Fibroblast of skin of abdomen (primary cell): ENCODE results near the gene CRISPLD2.
"Not testable (repeated sequence)": the region's sequence is repeated elsewhere in the genome, so short reads cannot be mapped to it uniquely, and the experiment has no call there.

Experiments
- DNase-seq: peaks from one replicate; pipeline ENCODE4 v3.0.0-alpha.2; 2013

The CRISPLD2 gene

DNA sequence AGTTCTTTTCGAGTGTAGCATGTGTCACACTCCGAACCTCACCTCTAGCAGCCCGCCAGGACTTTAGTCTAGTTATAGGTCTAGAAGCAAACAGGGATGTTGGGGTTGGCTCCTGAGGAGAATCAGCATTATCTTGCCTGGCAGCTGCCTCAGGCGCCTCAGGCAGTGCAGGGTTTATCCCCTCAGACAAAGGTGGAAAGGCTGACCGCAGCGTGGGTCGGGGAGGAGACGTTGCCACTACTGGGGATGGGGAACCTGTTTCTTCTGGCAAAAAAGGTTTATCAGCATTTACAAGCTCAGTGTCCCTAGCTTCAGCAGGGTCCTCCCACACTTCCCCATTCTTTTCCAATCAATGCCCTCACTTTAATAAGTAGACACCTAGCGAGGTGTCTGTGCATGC, 40.6 kb downstream of the CRISPLD2 start:
- DNase-seq, result no peak

DNA sequence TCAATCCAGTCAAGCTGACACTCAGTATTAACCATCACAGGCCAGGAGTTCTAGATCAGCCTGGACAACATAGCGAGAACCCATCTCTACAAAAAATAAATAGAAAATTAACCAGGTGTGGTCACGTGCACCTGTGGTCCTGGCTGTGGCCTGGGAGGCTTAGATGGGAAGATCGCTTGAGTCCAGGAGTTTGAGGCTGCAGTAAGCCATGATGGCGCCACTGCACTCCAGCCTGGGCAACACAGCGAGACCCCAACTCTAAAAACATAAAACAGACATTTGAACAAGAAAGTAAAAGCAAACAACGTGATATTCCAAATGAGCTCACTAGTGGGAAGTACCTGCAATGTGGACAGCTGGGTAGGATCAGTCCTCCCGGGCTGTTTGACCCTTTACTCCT, 41.9 kb downstream of the CRISPLD2 start:
- no peak for DNase-seq

DNA sequence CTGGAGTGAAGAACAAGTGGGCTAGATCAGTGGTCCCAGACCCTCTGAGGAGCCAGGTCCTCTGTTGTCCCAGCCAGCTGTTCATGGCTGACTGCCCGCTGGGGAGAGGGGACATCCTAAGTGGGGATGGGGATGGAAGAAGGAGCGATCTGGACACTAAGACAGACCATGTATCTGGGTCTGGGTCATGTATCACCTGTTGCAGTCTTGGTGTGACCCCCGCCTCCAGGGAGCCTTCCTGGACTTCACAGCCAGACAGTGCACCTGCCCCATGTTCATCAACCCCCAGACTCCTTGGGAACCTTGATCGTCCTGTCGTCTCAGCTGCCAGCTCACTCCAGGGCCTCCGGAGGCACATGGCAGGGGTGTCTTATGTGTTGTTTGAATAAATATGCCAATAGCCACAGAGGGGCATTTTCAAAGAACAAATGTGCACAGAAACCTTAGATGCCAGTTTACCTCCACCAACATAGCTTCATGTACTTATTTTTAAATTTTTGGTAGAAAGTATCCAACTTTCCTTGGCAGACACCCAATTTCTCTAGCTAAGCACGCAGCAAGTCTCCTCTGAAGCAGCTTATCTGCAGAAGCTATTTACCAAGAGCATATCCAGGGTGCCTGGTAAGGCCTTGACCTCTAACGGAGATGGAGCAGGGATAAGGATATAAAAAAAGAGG, 43.2 kb downstream of the CRISPLD2 start:
- DNase-seq, result no peak

DNA sequence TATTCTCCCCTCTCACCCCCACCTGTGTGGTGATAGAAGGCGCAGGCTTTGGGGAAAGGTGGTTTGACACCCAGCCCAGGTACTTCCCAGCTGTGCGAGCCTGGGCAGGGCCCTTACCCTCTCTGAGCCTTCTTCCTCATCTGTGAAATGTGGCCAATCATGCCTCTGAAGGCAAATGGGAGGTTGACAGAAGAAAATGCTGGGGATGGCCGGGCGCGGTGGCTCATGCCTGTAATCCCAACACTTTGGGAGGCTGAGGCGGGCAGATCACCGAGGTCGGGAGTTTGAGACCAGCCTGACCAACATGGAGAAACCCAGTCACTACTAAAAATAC, 43.7 kb downstream of the CRISPLD2 start:
- no peak for DNase-seq

DNA sequence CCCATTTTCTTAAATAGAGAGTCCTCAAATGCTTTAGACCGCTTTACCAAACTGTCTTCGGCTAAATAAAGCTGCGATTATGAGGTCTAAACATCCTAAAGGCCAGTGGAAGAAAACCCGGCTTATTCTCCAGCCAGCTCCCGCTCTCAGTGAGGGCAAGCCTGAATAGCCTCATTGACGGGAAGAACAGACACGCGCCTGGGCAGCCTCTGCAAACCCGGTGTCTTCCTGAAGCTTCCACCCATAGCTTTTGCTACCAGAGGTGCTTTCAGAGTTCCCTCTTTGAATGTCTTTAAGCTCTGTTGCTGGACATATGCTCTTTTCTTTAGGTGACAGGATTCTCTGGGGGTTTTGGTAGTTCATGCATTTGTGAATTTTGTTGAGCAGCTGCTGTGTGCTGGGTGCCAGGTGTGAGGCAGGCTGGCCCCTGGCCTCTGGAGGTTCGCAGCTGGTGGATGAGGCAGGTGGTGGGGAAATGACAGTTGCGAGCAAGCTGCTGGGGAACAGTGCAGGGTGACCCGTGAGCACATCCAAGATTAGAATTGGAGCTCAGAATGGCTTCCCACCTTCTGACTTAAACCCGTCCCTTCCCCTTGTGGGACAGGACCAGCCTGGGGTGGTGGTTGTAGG, 44.7 kb downstream of the CRISPLD2 start:
- no peak for DNase-seq

DNA sequence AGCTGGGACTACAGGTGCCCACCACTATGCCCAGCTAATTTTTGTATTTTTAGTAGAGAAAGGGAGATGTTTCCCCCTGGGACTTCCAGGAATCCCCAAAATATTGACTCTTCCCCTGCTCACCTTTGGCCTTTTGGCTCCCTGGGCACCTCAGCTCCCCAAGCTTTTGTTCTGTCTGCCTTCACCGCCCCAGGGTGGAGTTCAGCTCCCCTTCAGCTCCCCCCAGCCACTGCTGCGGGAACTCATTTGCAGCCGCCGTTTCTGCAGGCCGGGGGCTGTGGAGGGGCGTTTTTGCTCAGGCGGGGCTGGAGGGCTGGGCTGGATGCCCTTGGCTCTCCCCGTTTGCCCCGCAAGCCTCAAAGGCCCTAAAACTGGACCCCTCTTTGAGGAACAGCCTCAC, 47.9 kb downstream of the CRISPLD2 start:
- no peak for DNase-seq

DNA sequence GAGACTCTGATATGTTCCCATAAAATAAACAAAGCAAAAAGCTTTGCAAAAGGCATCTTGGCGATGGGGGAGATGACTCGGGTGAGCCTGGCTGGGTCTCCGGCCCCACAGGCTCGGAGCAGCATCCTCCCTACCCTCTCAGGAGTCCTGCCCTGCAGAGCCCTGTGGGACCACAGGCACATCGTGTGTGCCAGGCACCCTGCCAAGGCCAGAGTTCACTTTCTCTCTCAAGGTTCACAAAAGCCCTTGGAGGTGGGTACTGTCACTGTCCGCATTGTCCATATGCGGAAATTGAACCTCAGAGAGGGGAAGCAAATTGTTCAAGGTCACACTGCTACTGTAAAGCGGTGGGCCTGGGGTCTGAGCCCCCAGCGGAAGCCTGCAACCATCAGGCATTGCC, 48.5 kb downstream of the CRISPLD2 start:
- DNase-seq, result no peak

DNA sequence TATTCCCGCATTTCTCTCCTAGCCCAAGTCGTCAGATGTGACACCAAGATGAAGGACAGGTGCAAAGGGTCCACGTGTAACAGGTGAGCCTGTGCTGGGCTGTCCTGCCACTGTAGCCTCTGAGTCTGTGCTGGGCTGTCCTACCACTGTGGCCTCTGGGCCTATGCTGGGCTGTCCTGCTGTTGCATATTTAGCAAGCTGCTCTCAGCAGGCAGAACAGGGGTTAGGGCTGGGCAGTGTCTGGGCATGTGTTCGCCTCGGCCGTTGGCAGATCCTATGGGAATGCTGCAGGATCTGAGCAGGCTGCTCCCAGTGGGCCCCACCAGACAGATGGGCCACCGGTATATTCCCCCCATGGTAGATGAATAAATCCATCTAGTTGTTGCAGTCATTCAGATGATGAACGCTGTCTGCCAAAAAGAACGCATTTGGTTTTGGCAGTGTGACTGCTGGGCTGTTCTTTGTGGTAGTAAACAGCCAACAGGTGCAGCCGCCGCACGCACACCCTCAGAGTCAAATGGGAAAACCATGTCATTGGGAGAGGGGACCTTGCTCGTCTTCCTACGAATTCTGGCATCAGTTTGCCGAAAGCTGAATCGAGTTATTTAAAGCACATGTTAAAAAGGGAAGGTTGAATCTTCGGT, 49.2 kb downstream of the CRISPLD2 start:
- no peak for DNase-seq

DNA sequence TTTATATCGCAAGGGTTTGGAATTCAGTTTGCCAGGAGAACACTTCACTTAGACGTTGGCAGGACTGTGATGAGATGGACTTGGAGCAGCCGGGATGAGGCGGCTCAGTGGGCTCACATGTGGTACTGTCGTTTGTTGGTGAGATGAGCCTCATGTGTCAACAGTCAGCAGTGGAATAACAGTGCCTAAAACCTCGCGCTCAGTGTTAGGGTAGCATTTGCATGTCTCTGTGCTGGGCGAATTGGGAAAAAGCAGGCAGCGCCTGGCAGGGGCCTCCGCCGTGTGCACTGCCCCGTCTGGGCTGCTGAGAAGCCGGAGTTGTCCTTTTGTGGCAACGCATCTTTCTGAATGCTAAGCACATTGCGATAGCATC, 49.7 kb downstream of the CRISPLD2 start:
- DNase-seq, result no peak

DNA sequence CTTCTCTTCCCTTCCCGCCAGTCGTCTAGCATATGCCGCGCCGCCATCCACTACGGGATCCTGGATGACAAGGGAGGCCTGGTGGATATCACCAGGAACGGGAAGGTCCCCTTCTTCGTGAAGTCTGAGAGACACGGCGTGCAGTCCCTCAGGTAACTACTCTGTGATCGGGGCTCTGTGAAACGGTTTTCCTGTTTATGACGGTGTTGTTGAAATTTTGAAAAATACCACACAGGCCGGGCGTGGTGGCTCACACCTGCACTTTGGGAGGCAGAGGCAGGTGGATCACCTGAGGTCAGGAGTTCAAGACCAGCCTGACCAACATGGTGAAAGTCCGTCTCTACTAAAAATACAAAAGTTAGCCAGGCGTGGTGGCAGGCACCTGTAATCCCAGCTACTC, 53.2 kb downstream of the CRISPLD2 start:
- DNase-seq, result not testable (repeated sequence)

DNA sequence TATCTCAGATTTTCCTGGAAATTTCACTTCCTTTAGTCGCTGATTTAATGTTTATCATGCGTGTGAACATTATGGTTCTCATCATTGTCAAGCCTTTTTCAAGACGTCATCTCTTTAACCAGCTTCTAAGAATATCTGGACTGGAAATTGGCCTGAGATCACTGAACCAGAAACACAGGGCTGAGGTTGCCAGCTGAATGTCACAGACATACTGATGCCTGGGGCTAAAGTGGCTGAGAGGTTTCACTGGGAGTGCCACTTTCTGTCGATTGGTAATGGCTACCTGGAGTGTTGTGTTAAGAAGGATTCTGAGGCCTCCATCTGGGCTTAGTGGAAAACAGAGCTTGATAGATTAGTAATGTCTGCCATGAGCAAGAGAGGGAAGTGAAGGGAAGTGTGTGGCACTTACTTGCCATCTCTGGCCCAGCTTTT, 54.2 kb downstream of the CRISPLD2 start:
- no peak for DNase-seq

DNA sequence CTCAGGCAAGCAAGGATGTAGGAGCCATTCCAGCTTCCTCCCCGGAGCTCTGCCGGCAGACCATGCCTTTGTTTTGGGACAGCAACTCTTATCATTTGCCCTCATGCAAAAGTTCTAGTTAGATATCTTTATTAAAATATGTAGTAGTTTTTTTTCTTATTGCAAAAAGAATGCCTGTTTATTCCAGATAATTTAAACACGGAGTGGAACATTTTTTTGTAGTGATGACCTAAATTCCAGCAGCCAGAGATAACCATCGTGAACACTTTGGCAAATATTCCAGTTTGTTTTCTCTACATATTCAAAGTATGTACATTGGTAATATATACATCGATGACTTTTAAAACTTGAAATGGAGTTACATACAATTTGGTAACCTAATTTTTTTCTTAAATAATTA, 54.8 kb downstream of the CRISPLD2 start:
- no peak for DNase-seq

DNA sequence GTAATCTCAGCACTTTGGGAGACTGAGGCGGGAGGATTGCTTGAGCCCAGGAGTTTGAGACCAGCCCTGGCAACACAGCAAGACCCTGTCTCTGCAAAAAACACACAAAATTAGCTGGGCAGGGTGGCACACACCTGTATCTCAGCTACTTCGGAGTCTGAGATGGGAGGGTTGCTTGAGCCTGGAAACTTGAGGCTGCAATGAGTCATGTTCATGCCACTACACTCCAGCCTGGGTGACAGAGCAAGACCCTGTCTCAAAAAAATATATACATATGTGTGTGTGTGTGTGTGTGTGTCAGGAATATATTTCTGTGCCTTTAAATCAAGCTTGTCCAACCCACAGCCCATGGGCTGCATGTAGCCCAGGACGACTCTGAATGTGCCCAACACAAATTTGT, 55.2 kb downstream of the CRISPLD2 start:
- no peak for DNase-seq

DNA sequence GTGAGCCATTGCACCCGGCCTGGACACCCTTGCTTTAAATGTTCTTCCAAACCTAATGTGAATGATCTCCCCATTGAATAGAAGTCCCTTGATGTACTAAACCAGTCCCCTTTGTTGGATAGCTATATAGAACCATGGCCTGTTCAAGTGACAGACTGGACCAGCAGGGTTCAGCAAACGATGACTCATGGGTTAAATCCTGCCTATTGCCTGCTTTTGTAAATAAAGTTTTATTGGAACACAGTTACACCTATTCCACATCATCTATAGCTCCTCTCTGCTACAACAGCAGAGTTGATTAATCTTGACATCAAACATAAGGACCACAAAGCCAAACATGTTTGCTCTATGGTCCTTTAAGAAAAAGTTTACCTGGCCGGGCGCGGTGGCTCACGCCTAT, 56.1 kb downstream of the CRISPLD2 start:
- no peak for DNase-seq

DNA sequence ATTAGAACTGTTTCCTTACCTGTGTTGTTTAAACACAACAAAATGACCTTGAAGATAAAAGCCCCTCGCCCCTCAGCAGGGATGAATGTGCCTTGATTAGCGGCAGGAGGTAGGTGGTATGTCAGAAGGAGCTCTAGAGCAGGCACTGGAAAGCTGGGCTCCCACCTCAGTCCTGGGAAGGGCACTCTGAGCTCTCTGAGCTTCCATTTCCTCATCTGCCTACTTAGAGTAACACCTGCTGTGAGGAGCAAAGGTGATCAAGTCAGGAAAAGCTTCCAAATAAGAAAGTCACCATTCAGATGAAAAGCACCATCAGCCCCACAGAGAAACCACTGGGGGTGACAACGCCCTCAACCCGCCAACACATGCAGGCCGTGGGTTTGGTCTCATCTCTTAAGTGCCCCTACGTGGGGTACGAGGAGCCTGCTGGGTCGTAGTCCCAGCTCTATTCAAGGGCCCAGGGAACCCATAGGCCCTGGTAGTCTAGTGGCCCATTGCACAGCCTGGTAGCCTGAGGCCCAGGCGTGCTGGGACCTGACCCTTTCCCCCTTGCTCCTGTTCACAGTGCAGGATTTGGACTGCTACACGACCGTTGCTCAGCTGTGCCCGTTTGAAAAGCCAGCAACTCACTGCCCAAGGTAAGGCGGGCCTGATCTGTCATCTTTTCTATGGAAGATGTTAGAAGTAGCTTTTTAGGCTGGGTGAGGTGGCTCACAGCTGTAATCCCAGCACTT, 57.3 kb downstream of the CRISPLD2 start:
- DNase-seq, result no peak

DNA sequence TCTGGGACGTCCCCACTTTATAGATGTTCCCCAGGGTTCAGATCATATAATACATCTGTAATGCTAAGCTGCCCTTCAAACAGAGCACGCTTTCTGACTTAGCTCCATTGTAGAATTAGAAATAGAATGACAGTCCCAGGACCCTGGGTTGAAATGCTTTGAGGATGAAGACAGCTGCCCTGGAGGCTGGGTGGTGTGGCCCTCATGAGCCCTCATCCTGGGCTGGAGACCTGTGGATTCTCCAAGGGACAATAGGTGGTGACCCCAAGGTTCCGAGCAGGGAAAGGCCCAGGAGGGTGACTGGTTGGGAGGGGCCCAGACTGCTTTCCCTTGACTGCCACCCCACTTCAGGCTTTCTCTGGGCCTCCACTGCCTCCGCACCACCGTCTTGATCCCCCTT, 59.0 kb downstream of the CRISPLD2 start:
- no peak for DNase-seq

DNA sequence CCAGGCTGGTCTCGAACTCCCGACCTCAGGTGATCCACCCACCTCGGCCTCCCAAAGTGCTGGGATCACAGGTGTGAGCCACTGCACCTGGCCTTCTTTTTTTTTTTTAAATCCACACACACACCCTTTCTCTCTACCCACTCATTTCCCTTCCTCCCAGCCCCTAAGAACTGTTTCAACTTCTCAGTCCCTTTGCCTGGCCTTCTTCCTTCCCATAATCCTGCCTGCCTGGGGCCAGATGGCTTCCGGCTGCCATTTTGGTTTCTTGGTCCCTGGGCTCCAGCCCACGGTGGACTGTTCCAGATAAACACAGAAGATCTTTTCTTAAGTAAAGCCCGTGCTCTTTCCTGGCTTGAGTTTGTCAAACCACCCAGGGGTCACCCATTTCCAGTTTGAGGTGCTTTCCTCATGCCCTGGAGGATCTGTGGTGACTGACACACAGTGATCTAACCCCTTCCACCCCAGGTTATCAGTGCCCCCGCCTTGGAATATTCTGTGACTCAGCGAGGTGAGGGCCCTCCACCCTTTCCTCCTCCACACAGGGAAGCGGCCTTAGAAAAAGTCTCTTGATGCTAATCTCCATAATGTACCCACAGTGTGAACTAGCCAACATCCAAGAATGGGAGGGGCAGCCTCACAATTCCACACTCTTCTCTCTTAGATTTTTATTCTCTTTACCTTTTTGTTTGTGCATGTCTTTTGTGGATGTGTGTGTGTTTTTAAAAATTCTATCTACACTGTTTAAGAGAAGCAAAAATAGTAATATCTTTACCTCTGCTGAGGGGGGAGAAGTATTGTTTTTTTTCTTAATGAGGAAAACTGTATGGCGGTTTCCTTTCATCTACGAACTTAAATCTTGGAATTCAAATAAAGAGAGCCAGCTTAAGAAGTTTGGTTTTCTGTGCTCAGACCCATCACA, 60.0 kb downstream of the CRISPLD2 start:
- DNase-seq, result no peak

DNA sequence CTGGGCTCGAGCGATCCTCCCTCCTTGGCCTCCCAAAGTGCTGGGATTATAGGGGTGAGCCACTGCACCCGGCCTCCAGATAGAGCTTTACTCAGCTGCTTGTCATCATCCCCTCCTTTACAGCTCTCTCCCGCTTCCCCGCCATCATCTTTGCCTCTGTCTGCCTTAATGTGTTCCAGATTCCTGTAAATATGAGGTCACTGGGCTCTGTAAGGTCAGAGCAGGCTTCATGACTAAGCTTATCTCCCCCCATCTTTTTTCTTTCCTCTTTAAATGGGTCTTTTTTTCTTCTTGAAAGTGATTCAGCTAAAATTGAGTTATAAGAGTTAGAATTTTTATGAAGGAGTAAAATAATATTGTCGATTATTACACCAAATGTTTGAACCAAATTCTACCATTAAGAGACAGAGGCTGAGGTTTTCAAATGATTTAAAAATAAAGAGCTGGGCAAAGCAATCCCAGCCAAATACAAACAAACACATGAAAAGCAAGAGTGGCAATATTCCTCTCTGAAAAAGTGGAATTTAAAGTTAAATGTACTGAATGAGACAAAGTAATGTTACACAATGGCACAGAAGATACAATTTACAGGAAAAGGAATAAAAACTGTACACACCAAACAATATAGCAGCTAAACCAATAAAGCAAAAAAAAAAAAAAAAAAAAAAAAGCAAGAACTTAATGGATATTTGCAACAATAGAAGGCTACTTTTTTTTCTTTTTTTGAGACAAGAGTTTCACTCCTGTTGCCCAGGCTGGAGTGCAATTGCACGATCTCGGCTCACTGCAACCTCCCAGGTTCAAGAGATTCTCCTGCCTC, 62.1 kb downstream of the CRISPLD2 start:
- DNase-seq, result peak; percentile 95

DNA sequence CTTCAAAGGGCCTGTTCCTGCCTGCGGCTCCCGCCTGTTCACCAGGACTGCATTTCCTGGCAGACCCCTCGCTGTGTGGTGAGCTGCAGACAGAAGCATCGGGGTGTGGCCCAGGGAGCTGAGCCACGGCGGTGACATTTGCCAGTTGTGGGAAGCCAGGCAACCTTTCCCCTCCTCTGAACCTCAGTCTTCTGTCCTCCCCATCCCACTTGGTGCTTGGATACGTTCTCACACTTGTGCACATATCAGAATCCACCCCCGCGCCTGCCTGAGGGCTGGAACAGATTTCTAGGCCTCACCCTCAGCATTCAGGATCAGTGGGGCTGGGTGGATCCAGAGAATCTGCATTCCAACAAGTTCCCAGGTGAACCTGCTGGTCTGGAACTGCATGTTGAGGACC, 63.5 kb downstream of the CRISPLD2 start:
- DNase-seq, result no peak

DNA sequence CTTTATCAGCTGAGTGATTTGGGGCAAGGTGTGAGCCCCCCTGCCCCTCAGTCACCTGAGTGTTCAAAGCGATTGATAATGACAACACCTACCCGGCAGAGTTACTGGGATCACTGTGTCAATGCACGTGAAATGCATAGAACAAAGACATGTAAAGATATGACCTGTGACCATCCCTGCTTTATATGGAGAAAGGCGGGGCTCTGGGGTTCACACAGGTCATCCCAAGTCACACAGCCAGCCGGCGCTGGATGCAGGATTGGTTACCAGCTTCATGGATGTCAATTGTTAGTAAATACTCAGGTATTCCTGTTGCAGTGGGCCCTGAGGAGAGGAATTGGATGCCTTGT, 64.4 kb downstream of the CRISPLD2 start:
- DNase-seq, result no peak

DNA sequence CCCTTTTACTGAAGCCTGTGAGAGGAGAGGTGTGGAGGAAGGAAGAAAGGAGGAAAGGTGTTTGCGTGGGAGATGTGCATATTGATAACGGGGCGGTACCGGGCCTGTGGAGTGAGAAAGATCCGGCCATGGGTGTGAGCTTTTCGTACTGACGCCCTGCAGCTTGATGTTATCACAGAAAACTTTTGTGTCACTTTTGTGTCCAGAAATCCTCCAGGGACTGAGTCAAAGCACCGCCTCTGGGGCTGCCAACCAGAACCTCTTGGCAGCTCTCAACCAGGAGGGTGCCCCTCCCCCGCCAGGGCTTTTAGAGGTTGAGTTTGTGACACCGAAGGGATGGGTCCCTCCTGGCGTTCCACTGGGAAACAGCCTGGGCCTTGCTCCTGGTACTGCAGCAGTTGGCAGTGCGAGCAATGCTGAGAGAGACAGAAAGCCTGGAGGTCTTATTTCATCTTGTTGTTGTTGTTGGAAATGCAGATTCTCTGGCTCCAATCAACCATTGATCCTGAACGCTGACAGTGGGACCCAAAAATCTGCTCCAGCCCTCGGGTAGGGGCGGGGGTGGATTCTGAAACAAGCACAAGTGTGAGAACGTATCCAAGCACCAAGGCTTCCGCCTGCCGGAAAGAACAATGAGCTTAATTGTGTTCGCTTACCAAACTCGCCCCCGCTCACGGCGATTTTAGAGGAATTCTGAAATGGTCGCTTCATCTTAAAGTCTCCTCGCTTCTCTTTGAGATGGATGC, 65.0 kb downstream of the CRISPLD2 start:
- no peak for DNase-seq
